Fibroblast of pulmonary artery (primary cell): ENCODE measurements around the gene CACNA1C.

Experiments used
- DNase-seq: peaks from one replicate; pipeline ENCODE4 v3.0.0-alpha.2; 2010; ENCODE audit warnings: low read depth
- H3K4me3 ChIP-seq: replicated peaks from 2 replicates; pipeline ENCODE4 v1.5.1; 2011; ENCODE audit warnings: low read depth, mild to moderate bottlenecking, control low read depth, low read length, moderate library complexity
- TF ChIP-seq, protein P1 (sequence below): IDR thresholded peaks from 2 replicates; pipeline ENCODE4 v1.5.1; 2011; ENCODE audit warnings: mild to moderate bottlenecking, control low read depth, low read length, inconsistent platforms; ENCODE audit errors: missing control alignments

Gene CACNA1C

GRCh38 chr12:2264651-2265232 lies 212.0 kb downstream of the CACNA1C start:
- H3K4me3 ChIP-seq: no peak overlapping the region
- TF ChIP-seq, protein P1, sequence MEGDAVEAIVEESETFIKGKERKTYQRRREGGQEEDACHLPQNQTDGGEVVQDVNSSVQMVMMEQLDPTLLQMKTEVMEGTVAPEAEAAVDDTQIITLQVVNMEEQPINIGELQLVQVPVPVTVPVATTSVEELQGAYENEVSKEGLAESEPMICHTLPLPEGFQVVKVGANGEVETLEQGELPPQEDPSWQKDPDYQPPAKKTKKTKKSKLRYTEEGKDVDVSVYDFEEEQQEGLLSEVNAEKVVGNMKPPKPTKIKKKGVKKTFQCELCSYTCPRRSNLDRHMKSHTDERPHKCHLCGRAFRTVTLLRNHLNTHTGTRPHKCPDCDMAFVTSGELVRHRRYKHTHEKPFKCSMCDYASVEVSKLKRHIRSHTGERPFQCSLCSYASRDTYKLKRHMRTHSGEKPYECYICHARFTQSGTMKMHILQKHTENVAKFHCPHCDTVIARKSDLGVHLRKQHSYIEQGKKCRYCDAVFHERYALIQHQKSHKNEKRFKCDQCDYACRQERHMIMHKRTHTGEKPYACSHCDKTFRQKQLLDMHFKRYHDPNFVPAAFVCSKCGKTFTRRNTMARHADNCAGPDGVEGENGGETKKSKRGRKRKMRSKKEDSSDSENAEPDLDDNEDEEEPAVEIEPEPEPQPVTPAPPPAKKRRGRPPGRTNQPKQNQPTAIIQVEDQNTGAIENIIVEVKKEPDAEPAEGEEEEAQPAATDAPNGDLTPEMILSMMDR: no peak
- peak; percentile 87 for DNase-seq

GRCh38 chr12:2265461-2266167 lies 212.8 kb downstream of the CACNA1C start:
- no peak overlapping the region for H3K4me3 ChIP-seq
- TF ChIP-seq, protein P1: no peak
- DNase-seq: peak; percentile 26

- no peak for DNase-seq
- H3K4me3 ChIP-seq: no peak overlapping the region
Observed at GRCh38 chr12:2266666-2267620, 214.2 kb downstream of the CACNA1C start.

DNA sequence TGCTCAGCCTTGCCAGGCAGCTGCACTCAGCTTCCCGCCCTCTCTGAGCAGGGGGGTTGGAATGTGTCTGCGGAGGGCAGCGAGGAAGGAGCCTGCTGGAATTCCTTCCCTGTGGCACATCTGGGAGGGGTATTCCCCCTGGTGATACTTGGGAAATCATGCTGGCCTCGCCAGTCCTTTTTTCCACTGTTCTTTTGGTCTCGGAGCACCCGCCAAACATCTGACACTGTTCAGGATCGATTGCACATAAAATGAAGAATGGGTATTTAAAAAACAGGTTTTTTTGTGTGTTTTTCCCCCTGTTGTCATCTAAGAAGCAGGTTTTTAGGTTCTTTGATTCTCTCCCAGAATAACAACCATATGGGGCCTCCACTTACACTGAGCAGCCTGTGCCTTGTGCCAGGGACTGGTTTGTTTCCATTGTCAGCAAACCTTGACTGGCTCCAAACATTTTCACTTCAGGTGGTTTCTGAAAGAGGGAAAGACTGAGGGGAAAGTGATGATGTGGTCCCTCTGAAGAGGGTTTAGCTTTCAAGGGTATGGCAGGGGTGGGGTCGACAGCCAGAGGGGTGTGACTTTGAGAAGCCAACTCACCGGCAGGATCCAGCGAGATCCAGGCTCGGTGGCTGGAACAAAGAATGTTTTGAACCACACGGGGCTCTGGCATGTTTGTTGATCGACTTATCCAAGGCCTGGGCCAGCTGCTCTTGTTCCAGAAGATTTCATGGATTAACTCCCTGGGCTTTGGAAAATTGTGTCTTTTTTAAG lies 215.1 kb downstream of the CACNA1C start:
- no peak for DNase-seq
- no peak overlapping the region for H3K4me3 ChIP-seq
- TF ChIP-seq, protein P1: no peak

More at GRCh38 chr12:2266666-2267620, 214.2 kb downstream of the CACNA1C start:
- TF ChIP-seq, protein P1: no peak

DNA sequence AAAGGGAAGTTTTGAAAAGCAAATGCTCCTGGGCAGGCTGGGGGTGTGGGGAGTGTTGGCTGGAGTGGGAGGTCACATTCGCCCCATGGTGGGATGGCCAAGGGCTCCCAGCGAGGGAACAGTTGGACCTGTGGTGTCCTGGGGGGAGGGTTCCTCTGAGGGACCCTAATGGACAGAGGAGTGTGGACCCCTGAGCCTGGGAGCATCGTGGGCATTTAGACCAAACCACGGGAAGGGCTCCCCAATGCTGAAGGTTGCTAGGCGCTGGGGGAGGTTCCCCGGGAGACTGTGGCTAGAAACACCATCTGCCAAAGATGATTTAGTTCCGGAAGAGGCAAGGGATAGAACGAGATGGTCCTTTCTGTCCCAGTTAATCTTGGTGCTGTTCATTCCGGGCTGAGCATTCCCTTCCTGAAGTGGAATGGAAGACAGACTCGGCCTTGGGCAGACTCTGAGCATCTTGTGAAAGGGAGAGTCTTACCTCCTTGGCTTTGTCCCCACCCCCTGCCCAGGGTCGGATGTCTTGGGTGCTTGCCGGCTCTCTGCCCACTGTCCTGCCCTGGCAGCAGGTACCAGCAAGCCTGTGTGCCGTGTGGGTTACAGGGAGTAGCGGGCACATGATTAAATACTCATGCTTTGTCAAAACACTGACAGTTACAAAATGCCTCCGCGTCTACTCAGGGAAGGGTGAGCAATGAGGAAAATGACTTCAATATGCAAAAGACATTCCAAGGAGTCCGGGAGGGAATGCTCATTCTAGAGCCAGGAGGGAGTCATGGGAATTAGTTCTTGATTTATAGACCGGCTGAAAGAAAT lies 215.9 kb downstream of the CACNA1C start:
- H3K4me3 ChIP-seq: no peak overlapping the region
- TF ChIP-seq, protein P1: no peak
- DNase-seq: peak; percentile 73
